Skin epidermis (tissue), 12 donors: ENCODE data around the gene CCDC83.
"Not testable (repeated sequence)": the region's sequence is repeated elsewhere in the genome, so short reads cannot be mapped to it uniquely, and the experiment has no call there.

Experiments used
- H3K27ac ChIP-seq, 21 experiments: fragments of 200-600 bp; sonication (generic) in 11 of 21; one replicate each; pipeline ENCODE4 v1.5.0; 2020; ENCODE audit warnings: mild to moderate bottlenecking in 3 of 21, inconsistent platforms in 2 of 21, moderate library complexity in 2 of 21
- H3K4me3 ChIP-seq, 7 experiments: fragments of 200-600 bp; sonication (generic) in 2 of 7; one replicate each; pipeline ENCODE4 v1.5.0; 2020; ENCODE audit warnings: inconsistent platforms in 2 of 7, mild to moderate bottlenecking in 2 of 7, moderate library complexity in 1 of 7

CCDC83 gene

DNA sequence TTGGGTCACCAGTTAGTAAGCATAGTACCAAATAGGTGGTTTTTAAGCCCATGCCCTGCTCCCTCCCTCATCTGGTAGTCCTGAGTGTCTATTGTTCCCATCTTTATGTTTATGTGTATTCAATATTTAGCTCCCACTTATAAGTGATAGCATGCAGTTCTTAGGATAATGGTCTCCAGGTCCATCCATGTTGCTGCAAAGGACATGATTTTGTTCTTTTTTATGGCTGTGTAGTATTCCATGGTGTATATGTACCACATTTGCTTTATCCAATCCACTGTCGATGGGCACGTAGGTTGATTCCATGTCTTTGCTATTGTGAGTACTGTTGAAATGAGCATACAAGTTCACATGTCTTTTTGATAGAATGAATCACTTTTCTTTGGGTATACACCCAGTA is 26.0 kb upstream of the CCDC83 start:
- H3K27ac ChIP-seq, result no peak overlapping the region
- H3K4me3 ChIP-seq, result no peak overlapping the region

DNA sequence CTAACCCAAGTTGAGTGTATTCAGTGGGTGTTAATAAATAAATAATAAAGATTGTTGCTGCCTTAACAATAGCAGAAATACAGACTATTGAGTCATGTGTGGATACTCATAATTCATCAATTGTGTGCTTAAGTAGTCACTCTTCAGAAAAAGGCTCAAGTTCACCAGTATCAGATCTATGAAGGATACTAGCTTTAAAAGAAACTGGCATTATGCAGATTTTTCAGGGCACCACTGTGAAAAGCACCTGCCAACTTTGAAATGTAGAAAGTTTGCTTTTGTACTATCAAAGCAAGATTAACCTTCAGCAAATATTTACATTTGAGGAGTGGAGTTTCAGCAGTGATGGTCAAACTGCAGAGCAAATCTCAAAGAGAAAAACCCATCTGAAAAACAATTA is 24.1 kb upstream of the CCDC83 start:
- Histone ChIP-seq H3K27ac (no peak overlapping the region), H3K4me3 (no peak overlapping the region)

DNA sequence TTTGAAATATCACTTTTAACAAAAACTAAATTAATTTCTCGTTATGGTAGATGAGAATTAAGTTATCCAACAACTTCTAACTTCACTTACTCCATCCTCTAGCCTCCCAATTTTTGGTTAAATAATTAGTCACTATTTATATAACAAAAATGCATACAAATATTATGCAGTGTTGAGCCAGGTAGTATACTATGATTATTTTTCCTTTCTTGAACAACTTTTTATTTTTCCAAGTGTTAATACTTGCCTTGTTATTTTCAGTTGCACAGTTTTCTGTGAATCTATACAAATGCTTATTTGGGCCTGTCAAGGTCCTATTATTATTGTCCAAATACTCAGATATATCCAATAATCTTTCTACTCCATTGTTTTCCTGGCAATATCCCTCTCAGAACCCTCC is 19.9 kb upstream of the CCDC83 start:
- Histone ChIP-seq H3K4me3 (no peak overlapping the region), H3K27ac (no peak overlapping the region)

DNA sequence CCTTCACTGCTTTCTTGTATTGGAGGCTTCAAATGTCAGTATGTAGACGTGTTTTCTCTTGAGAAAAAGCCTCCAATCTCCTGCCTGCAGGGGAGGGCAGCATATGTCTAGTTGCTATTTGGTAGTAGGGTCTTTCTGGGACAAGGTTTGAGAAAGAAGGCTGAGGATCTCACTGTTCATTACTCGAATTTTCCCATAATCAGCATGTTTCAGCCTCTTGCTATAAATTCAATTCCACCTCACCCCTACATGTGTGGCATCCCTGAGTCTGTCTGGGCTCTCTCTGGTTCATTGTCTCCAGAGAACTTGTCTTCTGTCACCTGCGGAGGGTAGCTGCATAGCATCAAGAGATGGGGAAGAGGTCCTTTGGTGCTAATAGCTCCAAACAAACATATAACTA is 19.5 kb upstream of the CCDC83 start:
- Histone ChIP-seq H3K27ac (no peak overlapping the region), H3K4me3 (no peak overlapping the region)

DNA sequence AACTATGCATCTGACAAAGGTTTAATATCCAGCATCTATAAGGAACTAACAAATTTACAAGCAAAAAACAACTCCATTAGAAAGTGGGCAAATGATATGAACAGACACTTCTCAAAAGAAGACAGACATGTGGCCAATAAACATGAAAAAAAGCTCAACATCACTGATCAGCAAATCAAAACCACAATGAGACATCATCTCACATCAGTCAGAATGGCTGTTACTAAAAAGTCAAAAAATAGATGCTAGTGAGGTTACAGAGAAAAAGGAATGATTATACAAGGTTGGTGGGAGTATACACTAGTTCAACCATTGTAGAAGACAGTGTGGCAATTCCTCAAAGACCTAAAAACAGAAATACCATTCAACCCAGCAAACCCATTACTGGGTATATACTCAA is 14.3 kb upstream of the CCDC83 start:
- not testable (repeated sequence) for H3K4me3 ChIP-seq, H3K27ac ChIP-seq

DNA sequence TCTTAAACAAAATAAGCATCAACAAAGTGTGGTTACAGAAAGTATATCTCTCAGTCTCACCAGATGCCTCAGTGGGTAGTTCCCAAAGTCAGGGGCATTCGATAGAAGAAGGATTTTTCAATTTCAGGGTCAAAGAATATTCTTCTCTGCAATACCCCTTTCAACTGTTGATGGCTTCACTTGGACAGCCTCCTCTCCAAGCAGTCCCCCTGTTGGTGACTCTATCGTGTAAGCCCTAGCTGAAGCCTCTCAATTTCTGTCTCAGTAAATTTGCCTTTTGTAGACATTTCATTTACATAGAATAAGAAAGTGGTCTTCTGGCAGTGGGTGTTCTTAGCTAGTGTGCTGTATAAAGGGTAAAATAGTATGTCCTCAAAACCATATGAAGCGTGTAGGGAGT is 11.3 kb upstream of the CCDC83 start:
- H3K27ac ChIP-seq, result peak overlapping the region in 4 of 21 experiments; percentile 11 to 29 (median 18)
- H3K4me3 ChIP-seq, result no peak overlapping the region

DNA sequence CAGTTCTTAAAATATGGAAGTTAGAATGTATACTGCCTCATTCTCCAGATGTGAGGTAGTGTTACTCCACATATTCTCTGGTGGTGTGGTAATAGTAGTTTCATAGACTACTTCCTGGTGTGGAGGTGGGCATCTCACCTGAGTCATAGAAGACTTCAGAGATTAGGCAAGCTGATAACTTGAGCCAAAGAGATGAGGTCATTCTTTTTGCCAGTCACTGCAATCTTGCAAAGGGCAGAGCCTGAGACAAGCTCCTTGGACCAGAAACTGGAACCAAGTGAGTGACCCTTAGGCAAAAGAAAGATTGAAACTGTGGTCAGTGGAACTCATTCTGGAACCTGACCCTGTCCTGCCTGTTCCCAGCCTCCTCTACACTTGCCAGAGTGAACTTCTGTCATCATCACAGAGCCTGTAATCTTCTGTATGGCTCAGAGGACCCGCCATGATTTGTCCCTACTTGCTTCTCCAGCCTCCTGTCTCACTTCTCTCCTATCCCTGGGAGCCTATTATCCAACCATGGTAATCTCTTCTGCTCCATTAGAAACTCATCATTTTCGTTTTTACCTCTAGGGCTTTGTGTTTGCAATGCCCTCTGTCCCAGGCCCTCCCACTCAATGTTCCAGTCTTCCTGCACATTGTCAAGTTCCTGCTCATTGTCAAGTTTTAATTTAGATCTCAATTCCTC is 10.6 kb upstream of the CCDC83 start:
- no peak overlapping the region for H3K4me3 ChIP-seq
- peak overlapping the region in 7 of 21 experiments; percentile 11 to 63 (median 35) for H3K27ac ChIP-seq

DNA sequence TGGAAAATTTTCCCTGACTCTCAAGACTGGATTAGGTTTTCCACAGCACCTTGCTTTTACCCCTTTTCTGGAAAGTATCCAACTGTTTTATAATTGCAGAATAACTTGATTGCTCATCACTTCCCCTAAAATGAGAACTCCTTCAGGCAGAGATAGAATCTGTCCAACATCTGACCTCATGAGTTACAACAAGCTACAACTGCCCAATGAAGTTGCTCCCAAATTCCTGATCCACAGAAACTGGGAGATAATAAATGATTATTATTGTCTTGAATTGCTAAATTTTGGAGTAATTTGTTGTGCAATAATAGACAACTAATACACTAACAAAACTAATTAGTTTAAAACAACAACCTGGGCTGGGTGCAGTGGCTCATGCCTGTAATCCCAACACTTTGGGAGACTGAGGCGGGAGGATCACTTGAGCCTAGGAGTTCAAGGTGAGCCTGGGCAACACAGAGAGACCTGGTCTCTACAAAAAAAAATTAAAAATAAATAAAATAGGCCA is 10.0 kb upstream of the CCDC83 start:
- Histone ChIP-seq H3K4me3 (no peak overlapping the region), H3K27ac (peak overlapping the region in 5 of 21 experiments; percentile 11 to 63 (median 33))

DNA sequence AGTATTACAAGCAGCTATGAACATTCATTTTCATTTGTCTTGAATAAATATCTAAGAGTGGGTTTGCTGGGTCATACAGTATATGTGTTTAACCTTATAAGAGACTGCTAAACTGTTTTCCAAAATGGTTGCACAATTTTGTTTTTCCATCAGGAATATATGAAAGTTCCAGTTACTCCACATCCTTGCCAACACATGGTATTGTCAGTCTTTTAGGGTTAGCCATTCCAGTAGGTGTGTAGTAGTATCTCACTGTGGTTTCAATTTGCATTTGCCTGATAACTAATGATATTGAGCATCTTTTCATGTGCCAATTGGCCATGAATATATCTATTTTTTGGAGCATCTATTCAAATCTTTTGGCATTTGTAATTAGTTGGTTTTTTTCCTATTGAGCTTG is 7.7 kb upstream of the CCDC83 start:
- no peak overlapping the region for H3K27ac ChIP-seq
- no peak overlapping the region for H3K4me3 ChIP-seq

DNA sequence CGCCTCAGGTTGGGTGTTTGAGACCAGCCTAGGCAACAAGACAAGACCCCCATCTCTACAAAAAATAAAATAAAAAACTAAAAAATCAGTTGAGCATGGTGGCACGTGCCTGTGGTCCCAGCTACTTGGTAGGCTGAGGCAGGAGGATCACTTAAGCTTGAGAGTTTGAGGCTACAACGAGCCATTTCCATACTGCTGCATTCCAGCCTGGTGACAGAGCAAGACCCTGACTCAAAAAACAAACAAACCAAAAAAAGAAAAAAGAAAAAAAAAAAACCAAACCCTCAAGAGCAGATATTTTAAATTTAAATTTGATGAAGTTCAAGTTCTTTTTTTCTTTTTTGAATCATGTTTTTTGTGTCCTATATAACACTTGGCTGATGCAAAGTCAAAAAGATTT is 7.2 kb upstream of the CCDC83 start:
- H3K4me3 ChIP-seq, result no peak overlapping the region
- H3K27ac ChIP-seq, result no peak overlapping the region

DNA sequence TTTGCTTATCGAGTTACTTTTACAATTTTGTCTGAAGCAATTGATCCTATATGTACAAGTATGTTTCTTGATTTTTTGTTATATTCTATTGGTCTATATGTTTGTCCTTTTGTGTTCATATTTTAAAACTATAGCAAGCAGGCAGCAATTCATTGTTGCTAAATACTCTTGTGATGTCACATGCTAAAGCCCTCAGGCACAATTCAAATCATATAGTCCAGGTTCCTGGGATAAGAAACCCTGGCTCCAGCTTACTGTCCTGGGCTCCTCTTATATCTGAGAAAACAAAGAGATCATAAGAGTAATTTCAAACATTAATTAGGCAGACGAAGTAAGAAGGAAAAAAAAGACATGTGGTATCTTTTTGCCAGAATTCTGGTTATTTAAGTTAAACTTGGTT is 6.6 kb upstream of the CCDC83 start:
- Histone ChIP-seq H3K4me3 (no peak overlapping the region), H3K27ac (no peak overlapping the region)

DNA sequence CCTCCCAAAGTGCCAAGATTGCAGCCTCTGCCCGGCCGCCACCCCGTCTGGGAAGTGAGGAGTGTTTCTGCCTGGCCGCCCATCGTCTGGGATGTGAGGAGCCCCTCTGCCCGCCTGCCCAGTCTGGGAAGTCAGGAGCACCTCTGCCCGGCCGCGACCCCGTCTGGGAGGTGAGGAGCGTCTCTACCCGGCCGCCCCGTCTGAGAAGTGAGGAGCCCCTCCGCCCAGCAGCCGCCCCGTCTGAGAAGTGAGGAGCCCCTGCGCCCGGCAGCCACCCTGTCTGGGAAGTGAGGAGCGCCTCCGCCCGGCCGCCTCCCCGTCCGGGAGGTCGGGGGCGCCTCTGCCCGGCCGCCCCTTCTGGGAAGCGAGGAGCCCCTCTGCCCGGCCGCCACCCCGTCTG is 2.4 kb upstream of the CCDC83 start:
- not testable (repeated sequence) for H3K27ac ChIP-seq, H3K4me3 ChIP-seq

DNA sequence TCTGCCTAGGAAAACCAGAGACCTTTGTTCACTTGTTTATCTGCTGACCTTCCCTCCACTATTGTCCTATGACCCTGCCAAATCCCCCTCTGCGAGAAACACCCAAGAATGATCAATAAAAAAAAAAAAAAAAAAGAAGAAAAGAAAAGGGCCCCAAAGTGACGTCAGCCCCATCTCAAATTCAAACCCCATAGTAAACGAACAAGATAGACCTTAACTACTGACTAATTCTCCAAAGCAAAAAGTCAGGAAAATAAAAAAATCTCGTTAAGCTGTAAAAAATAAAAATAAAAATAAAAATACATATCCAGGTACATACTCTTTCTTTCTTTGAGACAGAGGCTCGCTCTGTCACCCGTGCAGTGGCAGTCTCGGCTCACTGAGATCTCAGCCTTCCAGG is 1.6 kb upstream of the CCDC83 start:
- H3K27ac ChIP-seq, H3K4me3 ChIP-seq: not testable (repeated sequence)

DNA sequence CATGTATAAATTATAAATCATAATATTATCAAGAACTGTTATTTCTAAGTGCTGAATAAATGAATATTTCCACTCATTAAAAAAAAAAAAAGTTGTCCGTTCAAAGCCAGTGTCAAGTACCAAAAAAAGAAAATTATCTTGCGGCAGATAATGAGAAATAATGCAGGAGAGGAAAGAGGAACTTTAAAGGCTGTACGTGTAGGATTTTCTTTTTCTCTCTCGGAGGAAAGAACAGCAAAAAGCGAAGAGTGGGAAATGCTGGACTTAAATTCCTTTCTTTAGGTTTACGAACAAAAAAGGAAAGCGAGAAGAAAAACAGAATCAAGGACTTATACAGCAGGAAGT is 999 bp upstream of the CCDC83 start:
- H3K27ac ChIP-seq, result peak overlapping the region in 20 of 21 experiments; percentile 69 to 93 (median 84)
- peak overlapping the region; percentile 24 to 57 (median 47) for H3K4me3 ChIP-seq

DNA sequence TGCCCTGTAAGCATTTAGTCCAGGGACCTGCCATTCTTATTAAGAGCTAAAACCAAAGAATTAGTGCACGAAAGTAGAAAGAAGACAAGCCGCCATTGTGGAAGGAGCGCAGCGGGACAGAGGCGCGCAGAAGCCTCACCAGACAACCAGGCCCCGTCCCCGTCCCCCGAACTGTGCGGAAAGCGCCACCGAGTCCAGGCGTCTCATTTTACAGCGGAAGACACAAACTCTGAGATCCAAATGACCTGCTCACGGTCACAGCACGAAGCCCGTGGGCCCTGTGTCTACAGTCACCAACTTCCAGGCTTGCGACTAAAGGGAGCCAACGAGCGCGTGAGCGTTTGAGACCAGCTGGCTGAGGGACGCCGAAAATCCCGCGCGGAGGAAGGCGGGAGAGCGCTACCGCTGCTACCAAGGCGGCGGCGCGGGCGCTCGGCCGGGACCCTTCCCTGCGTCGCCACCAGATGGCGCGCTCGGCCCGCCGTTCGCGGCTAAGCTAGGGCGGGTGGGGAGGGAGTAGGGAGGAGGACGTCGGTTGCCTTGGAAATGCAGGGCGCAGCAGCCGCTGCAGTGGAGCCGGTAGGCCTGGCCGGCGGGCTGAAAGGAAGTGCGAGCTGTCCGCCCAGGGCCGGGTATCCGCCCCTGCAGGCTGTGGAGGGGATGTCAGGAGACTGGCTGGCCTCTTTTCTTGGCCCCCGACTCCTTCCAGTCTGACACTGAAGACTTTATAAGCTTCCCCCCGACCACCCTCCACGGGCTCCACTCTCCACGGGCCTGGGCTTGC is 434 bp upstream of the CCDC83 start:
- H3K4me3 ChIP-seq, result peak overlapping the region; percentile 24 to 57 (median 47)
- peak overlapping the region; percentile 13 to 93 (median 83) for H3K27ac ChIP-seq

DNA sequence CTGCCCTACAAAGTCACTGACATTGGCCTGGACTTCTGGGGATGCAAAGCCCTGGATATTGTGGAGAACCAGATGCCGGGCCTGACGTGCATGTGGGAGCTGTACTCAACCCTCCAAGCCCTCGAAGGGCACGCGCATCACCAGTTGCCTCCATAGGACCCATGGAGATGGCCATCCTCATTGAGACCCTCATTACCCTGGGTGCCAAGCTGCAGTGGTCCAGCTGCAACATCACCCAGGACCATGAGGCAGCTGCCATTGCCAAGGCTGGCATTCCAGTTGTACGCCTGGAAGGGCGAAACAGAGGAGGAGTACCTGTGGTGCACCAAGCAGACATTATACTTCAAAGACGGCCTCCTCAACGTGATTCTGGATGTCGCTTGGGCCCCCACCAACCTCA is 1.9 kb downstream of the CCDC83 start:
- no peak overlapping the region for H3K4me3 ChIP-seq
- H3K27ac ChIP-seq, result no peak overlapping the region

DNA sequence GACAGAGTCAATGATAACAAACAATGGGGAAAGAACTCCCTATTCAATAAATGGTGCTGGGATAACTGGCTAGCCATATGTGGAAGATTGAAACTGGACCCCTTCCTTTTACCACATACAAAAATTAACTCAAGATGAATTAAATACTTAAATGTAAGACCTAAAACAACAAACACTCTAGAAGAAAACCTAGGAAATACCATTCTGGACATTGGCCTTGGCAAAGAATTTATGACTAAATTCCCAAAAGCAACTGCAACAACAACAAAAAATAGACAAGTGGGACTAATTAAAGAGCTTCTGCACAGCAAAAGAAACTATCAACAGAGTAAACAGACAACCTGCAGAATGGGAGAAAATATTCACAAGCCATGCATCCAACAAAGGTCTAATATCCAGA is 4.4 kb downstream of the CCDC83 start:
- not testable (repeated sequence) for H3K4me3 ChIP-seq, H3K27ac ChIP-seq

DNA sequence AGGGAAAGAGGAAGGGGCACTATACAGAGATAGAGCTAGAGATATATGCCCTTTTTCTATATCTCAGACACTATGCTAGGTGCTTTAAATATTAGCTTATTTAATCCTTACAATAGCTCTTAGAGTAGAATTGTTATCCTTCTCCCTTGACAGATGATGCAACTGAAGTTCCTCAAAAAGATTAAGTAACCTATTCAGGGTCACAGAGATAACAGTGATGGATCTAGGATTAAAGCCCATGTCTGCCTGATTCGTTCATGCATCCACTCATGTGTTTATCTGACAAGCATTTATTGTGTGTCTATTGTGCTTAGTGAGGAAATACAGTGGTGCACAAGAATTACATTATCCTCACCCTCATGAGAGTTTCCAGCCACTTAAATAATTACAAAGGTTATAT is 8.7 kb downstream of the CCDC83 start:
- H3K4me3 ChIP-seq, result no peak overlapping the region
- H3K27ac ChIP-seq, result no peak overlapping the region

DNA sequence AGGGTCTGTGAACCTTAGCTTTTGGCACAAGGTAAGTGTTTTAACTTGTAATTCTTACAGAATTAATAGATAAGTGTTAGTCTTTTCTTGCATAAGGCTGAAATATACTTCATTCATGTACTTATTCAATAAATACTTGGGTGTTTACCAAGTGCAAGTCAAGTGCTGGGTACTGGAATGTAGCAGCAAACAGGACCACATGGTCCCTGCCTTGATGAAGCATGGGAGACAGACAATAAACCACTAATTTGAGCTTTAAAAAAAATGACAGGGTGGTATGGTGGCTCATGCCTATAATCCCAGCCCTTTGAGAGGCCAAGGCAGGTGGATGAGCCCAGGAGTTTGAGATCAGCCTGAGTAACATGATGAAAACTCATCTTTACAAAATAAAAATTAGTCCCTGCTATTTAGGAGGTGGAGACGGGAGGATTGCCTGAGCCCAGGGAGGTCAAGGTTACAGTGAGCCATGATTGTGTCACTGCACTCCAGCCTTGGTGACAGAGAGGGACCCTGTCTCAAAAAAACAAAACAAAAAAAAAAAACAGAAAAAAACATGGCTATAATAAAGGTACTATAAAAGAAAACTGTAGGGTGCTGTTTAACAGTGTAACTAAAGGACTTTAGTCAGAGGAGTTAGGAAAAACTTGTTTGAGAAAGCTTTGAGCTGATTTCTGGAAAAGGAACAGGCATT is 11.1 kb downstream of the CCDC83 start:
- Histone ChIP-seq H3K27ac (no peak overlapping the region), H3K4me3 (no peak overlapping the region)

DNA sequence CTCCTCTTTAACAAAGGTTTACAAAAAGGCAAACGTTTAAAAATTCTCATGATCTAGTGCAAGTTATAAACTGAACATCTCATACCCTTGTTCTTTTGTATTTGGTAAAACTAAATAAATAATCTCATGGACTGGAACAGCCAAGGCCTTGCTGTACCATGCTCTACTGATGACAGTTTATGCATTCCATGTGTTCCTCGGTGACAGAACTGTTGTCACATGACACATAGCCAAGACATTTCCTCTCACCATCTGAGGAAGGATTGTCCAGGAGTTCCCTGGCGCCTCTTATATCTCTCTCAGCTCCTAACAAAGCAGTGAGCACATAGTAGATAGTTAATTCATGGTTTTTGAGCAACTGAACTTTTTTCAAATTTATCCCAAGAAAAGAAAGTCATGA is 12.6 kb downstream of the CCDC83 start:
- Histone ChIP-seq H3K4me3 (no peak overlapping the region), H3K27ac (no peak overlapping the region)

DNA sequence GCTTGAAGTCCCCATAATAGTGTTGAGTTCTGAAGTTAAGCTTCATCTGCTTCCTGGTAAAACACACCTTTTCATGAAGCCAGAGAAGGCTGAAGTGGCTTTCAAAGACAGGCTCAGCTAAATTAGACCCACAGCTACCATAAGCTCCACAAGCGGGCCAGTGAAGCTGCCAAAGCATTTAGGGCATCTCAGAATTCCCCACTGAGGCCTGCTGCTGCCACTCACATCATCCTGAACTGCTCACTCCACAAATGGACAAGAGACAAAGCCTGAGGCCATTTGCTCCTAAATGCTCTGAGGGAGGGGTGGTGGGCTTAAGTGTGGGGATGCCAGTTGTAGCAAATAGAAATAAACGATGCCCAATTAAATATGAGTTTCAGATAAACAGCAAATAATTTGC is 14.6 kb downstream of the CCDC83 start:
- H3K4me3 ChIP-seq, result no peak overlapping the region
- H3K27ac ChIP-seq, result no peak overlapping the region
